Measurements from ENCODE around the gene ALKBH6.

Gene ALKBH6

DNA sequence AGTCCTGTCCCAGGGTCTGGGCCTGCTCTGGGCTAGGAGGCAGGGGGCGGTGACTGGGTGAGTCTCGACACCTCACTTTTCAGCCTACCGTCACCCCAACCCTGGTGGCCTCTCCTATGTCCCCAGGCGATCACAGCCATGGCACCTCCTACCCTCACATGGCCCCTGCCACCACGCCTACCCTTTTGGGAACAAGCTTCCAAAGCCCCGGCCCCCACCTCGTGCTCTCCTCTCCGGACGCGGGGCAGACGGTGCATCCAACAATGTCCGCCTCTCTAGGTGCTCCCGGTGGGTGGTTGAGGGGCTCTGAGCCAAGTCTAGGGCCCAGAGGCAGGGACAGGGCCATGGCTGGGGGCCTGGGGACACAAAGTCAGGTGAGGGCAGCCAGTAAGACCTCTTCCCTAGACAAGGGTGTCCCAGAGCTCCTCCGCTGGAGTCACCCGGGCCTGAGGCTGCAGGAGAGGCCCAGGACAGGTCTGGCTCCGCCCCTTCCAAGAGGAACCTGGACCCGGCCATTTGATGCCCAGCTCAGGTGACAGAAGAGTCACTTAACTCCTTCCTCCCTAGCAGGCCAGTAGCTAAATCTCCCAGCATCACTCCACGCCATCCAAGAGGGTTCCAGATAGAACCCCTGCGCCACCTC lies 5.6 kb downstream of the ALKBH6 start, which contains the start of gene SYNE4:
SYNE4 (minus strand) TSS at position 478 of the 643 bp plus-strand sequence; CDS start at position 346, 132 bp downstream.
- ChIA-PET CTCF (interaction anchor here (0.7 to 1.2 kb wide), 5 partner anchors 9 to 189 kb away, joined by 3 to 6 read pairs (median 3); no protein-coding TSS in a partner anchor), POLR2A (interaction anchor here (1.0 to 2.3 kb wide), 6 partner anchors 11 to 306 kb away, joined by 3 to 12 read pairs (median 4); partner anchors contain the start of gene THAP8)
- Histone ChIP-seq H3K4me3 (ENCODE audit: low read depth, low read length) (no peak within 1 kb of the TSS), H3K27ac (ENCODE audit: extremely low read depth, low read depth, low read length) (peak within 1 kb of the TSS; percentile 38; the same call in 1 of the 2 replicates), H3K36me3 (ENCODE audit: control insufficient read depth in 2 of 2, insufficient read depth in 1 of 2, low read length in 2 of 2) (peaks cover 8 to 34% of the 10 kb centered on the region in 2 experiments; a peak in 2 of 3 replicates), H3K9me3 (ENCODE audit: control insufficient read depth, insufficient read depth, low read depth, low read length) (no peaks in the 10 kb centered on the region), H3K4me1 (ENCODE audit: control insufficient read depth, insufficient read depth, low read length) (peaks cover 9% of the 10 kb centered on the region)
- TF ChIP-seq, protein P1, sequence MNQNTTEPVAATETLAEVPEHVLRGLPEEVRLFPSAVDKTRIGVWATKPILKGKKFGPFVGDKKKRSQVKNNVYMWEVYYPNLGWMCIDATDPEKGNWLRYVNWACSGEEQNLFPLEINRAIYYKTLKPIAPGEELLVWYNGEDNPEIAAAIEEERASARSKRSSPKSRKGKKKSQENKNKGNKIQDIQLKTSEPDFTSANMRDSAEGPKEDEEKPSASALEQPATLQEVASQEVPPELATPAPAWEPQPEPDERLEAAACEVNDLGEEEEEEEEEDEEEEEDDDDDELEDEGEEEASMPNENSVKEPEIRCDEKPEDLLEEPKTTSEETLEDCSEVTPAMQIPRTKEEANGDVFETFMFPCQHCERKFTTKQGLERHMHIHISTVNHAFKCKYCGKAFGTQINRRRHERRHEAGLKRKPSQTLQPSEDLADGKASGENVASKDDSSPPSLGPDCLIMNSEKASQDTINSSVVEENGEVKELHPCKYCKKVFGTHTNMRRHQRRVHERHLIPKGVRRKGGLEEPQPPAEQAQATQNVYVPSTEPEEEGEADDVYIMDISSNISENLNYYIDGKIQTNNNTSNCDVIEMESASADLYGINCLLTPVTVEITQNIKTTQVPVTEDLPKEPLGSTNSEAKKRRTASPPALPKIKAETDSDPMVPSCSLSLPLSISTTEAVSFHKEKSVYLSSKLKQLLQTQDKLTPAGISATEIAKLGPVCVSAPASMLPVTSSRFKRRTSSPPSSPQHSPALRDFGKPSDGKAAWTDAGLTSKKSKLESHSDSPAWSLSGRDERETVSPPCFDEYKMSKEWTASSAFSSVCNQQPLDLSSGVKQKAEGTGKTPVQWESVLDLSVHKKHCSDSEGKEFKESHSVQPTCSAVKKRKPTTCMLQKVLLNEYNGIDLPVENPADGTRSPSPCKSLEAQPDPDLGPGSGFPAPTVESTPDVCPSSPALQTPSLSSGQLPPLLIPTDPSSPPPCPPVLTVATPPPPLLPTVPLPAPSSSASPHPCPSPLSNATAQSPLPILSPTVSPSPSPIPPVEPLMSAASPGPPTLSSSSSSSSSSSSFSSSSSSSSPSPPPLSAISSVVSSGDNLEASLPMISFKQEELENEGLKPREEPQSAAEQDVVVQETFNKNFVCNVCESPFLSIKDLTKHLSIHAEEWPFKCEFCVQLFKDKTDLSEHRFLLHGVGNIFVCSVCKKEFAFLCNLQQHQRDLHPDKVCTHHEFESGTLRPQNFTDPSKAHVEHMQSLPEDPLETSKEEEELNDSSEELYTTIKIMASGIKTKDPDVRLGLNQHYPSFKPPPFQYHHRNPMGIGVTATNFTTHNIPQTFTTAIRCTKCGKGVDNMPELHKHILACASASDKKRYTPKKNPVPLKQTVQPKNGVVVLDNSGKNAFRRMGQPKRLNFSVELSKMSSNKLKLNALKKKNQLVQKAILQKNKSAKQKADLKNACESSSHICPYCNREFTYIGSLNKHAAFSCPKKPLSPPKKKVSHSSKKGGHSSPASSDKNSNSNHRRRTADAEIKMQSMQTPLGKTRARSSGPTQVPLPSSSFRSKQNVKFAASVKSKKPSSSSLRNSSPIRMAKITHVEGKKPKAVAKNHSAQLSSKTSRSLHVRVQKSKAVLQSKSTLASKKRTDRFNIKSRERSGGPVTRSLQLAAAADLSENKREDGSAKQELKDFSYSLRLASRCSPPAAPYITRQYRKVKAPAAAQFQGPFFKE (tag by site-specific recombination; IDR thresholded peaks at IDR 0.05; ENCODE audit: borderline replicate concordance) = no peak
- TF ChIP-seq, protein P2, sequence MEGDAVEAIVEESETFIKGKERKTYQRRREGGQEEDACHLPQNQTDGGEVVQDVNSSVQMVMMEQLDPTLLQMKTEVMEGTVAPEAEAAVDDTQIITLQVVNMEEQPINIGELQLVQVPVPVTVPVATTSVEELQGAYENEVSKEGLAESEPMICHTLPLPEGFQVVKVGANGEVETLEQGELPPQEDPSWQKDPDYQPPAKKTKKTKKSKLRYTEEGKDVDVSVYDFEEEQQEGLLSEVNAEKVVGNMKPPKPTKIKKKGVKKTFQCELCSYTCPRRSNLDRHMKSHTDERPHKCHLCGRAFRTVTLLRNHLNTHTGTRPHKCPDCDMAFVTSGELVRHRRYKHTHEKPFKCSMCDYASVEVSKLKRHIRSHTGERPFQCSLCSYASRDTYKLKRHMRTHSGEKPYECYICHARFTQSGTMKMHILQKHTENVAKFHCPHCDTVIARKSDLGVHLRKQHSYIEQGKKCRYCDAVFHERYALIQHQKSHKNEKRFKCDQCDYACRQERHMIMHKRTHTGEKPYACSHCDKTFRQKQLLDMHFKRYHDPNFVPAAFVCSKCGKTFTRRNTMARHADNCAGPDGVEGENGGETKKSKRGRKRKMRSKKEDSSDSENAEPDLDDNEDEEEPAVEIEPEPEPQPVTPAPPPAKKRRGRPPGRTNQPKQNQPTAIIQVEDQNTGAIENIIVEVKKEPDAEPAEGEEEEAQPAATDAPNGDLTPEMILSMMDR (tag by site-specific recombination; IDR thresholded peaks at IDR 0.05) = no peak
- TF ChIP-seq ZNF335 (tag by site-specific recombination; conservative IDR thresholded peaks at IDR 0.05) = no peak
- no peak for TF ChIP-seq ZNF433 (tag by site-specific recombination; IDR thresholded peaks at IDR 0.05; ENCODE audit: low read depth)
- TF ChIP-seq, protein P3, sequence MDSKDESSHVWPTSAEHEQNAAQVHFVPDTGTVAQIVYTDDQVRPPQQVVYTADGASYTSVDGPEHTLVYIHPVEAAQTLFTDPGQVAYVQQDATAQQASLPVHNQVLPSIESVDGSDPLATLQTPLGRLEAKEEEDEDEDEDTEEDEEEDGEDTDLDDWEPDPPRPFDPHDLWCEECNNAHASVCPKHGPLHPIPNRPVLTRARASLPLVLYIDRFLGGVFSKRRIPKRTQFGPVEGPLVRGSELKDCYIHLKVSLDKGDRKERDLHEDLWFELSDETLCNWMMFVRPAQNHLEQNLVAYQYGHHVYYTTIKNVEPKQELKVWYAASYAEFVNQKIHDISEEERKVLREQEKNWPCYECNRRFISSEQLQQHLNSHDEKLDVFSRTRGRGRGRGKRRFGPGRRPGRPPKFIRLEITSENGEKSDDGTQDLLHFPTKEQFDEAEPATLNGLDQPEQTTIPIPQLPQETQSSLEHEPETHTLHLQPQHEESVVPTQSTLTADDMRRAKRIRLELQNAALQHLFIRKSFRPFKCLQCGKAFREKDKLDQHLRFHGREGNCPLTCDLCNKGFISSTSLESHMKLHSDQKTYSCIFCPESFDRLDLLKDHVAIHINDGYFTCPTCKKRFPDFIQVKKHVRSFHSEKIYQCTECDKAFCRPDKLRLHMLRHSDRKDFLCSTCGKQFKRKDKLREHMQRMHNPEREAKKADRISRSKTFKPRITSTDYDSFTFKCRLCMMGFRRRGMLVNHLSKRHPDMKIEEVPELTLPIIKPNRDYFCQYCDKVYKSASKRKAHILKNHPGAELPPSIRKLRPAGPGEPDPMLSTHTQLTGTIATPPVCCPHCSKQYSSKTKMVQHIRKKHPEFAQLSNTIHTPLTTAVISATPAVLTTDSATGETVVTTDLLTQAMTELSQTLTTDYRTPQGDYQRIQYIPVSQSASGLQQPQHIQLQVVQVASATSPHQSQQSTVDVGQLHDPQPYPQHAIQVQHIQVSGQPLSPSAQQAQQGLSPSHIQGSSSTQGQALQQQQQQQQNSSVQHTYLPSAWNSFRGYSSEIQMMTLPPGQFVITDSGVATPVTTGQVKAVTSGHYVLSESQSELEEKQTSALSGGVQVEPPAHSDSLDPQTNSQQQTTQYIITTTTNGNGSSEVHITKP (tag by site-specific recombination; IDR thresholded peaks at IDR 0.05) = peak; percentile 52; the same call in 1 of the 2 replicates
- TF ChIP-seq ZNF548 (tag by site-specific recombination; IDR thresholded peaks at IDR 0.05) = no peak
- TF ChIP-seq EGR2 (tag by site-specific recombination; IDR thresholded peaks at IDR 0.05; ENCODE audit: low read depth) = no peak

GRCh38 chr19:36006955-36007354 lies 7.1 kb downstream of the ALKBH6 start:
- CTCF ChIA-PET = interaction anchor here (0.7 kb wide), 2 partner anchors 58 to 125 kb away, joined by 4 to 6 read pairs; no protein-coding TSS in a partner anchor
- no peaks in the 10 kb centered on the region for H3K9me3 ChIP-seq (ENCODE audit: control insufficient read depth, insufficient read depth, low read depth, low read length)
- H3K4me3 ChIP-seq (ENCODE audit: low read depth, low read length) = no peak overlapping the region
- POLR2A ChIA-PET = interaction anchor here (1.0 kb wide), 1 partner anchor 55 kb away, joined by 4 read pairs; no protein-coding TSS in a partner anchor
- H3K36me3 ChIP-seq (ENCODE audit: control insufficient read depth in 2 of 2, insufficient read depth in 1 of 2, low read length in 2 of 2) = peaks cover 15 to 45% of the 10 kb centered on the region in 2 experiments; a peak in 2 of 3 replicates
- H3K27ac ChIP-seq (ENCODE audit: extremely low read depth, low read depth, low read length) = no peak overlapping the region
- H3K4me1 ChIP-seq (ENCODE audit: control insufficient read depth, insufficient read depth, low read length) = peaks cover 5% of the 10 kb centered on the region
- no peak for TF ChIP-seq KLF7 (tag by site-specific recombination; IDR thresholded peaks at IDR 0.05; ENCODE audit: borderline replicate concordance)
- TF ChIP-seq SCRT1 (tag by site-specific recombination; IDR thresholded peaks at IDR 0.05; ENCODE audit: borderline replicate concordance) = no peak
- TF ChIP-seq PBX3 (CRISPR knock-in tag; IDR thresholded peaks at IDR 0.05) = no peak
- 0 out of 2 replicates have a peak, but pooled peaks have one; percentile 10 for TF ChIP-seq ZFHX2 (tag by site-specific recombination; conservative IDR thresholded peaks at IDR 0.05)
- TF ChIP-seq ZNF335 (tag by site-specific recombination; conservative IDR thresholded peaks at IDR 0.05) = no peak
- TF ChIP-seq SP3 (tag by site-specific recombination; IDR thresholded peaks at IDR 0.05) = no peak
- TF ChIP-seq ZNF398 (tag by site-specific recombination; IDR thresholded peaks at IDR 0.05) = no peak
- TF ChIP-seq, protein P4, sequence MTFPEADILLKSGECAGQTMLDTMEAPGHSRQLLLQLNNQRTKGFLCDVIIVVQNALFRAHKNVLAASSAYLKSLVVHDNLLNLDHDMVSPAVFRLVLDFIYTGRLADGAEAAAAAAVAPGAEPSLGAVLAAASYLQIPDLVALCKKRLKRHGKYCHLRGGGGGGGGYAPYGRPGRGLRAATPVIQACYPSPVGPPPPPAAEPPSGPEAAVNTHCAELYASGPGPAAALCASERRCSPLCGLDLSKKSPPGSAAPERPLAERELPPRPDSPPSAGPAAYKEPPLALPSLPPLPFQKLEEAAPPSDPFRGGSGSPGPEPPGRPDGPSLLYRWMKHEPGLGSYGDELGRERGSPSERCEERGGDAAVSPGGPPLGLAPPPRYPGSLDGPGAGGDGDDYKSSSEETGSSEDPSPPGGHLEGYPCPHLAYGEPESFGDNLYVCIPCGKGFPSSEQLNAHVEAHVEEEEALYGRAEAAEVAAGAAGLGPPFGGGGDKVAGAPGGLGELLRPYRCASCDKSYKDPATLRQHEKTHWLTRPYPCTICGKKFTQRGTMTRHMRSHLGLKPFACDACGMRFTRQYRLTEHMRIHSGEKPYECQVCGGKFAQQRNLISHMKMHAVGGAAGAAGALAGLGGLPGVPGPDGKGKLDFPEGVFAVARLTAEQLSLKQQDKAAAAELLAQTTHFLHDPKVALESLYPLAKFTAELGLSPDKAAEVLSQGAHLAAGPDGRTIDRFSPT (tag by site-specific recombination; IDR thresholded peaks at IDR 0.05) = 0 out of 2 replicates have a peak, but pooled peaks have one; percentile 19

Data from HEK293 (cell line).